HepG2 (cell line): ENCODE data around the gene PLBD2. TPM values are rescaled to one million over a fixed set of nuclear protein-coding genes. Genes with fewer than 3 reads are reported as not detected.

Experiments used
- CEBPB ChIP-seq: IDR thresholded peaks from 2 replicates; pipeline ENCODE4 v1.6.1; 2011; ENCODE audit warnings: low read depth, low read length, improper control_type of control experiment, borderline replicate concordance
- GZF1 ChIP-seq: sonication (generic); formaldehyde crosslinking; IDR thresholded peaks from 2 replicates; pipeline ENCODE4 v1.5.1; 2020; ENCODE audit warnings: mild to moderate bottlenecking, missing genetic modification reagents
- NONO ChIP-seq, 2 experiments: fragments of 450-650 bp in 1 of 2; sonication (generic) in 1 of 2; formaldehyde crosslinking in 1 of 2; IDR thresholded peaks in 1 of 2; conservative IDR thresholded peaks in 1 of 2; 2 replicates each; pipeline versions ENCODE4 v1.6.1 to v1.8.0; 2017 to 2022; ENCODE audit warnings: mild to moderate bottlenecking in 1 of 2, missing genetic modification reagents in 1 of 2, moderate library complexity in 1 of 2
- RARG ChIP-seq: sonication (generic); formaldehyde crosslinking; IDR thresholded peaks from 2 replicates; pipeline ENCODE4 v1.4.0; 2020; ENCODE audit warnings: low read depth, mild to moderate bottlenecking, missing genetic modification reagents
- RXRA ChIP-seq: sonication (generic); formaldehyde crosslinking; IDR thresholded peaks from 2 replicates; pipeline ENCODE4 v1.5.1; 2020; ENCODE audit warnings: missing genetic modification reagents
- TEAD3 ChIP-seq: optimal IDR thresholded peaks from 2 replicates; pipeline ENCODE3; 2016; ENCODE audit warnings: borderline replicate concordance
- TGIF2 ChIP-seq: IDR thresholded peaks from 2 replicates; pipeline ENCODE4 v1.6.1; 2016; ENCODE audit warnings: control low read depth, missing compliant biosample characterization
- ZBTB21 ChIP-seq: sonication (generic); formaldehyde crosslinking; IDR thresholded peaks from 2 replicates; pipeline ENCODE4 v1.4.0; 2020; ENCODE audit warnings: missing genetic modification reagents
- ZNF550 ChIP-seq: sonication (generic); formaldehyde crosslinking; IDR thresholded peaks from 2 replicates; pipeline ENCODE4 v1.4.0; 2020; ENCODE audit warnings: mild to moderate bottlenecking, missing genetic modification reagents, borderline replicate concordance
- ZNF709 ChIP-seq: sonication (generic); formaldehyde crosslinking; IDR thresholded peaks from 2 replicates; pipeline ENCODE4 v1.5.0; 2020; ENCODE audit warnings: mild to moderate bottlenecking, missing genetic modification reagents
- polyA plus RNA-seq, 8 experiments: library from polyadenylated mRNA; depleted of rRNA in 3 of 8; stranded (reverse) in 7 of 8; unstranded in 1 of 8; fragments of >200 nt; fragmentation: Illumina TruSeq in 4 of 8; extraction: Trizol in 4 of 8; gene quantifications; 2 replicates each; pipeline versions ENCODE4 v1.2.1 to v1.2.3, GENCODE V29; 2011 to 2016; ENCODE audit warnings: low read depth in 4 of 8, missing spikeins in 1 of 8, mixed read lengths in 1 of 8; ENCODE audit not compliant: insufficient read depth in 1 of 8
- total RNA-seq, 5 experiments: library from RNA; depleted of rRNA; stranded (reverse); fragments of >200 nt; fragmentation: Illumina TruSeq; extraction: Trizol; gene quantifications; 2 replicates each; pipeline ENCODE4 v1.2.3, GENCODE V29; 2016; ENCODE audit warnings: low read depth in 1 of 5
- TF ChIP-seq, protein P1 (sequence below): IDR thresholded peaks from 2 replicates; pipeline ENCODE4 v1.6.1; 2012; ENCODE audit warnings: low read depth, low read length, improper control_type of control experiment
- TF ChIP-seq, protein P2 (sequence below): IDR thresholded peaks from 2 replicates; pipeline ENCODE4 v1.6.1; 2016; ENCODE audit warnings: mild to moderate bottlenecking
- TF ChIP-seq, protein P3 (sequence below): IDR thresholded peaks from 2 replicates; pipeline ENCODE4 v1.4.0; 2020; ENCODE audit warnings: mild to moderate bottlenecking, missing genetic modification reagents
- TF ChIP-seq, protein P4 (sequence below): sonication (generic); formaldehyde crosslinking; IDR thresholded peaks from 2 replicates; pipeline ENCODE4 v1.5.1; 2020; ENCODE audit warnings: mild to moderate bottlenecking, missing genetic modification reagents, moderate library complexity
- TF ChIP-seq, protein P5 (sequence below): sonication (generic); formaldehyde crosslinking; IDR thresholded peaks from 2 replicates; pipeline ENCODE4 v1.4.0; 2020; ENCODE audit warnings: missing genetic modification reagents

Gene PLBD2
- total and polyA plus RNA-seq, 2 of the 13 experiments (the other 11 are each of a cell fraction or from before 2014, with no cell fraction given): 6.7 to 8.5 TPM

DNA sequence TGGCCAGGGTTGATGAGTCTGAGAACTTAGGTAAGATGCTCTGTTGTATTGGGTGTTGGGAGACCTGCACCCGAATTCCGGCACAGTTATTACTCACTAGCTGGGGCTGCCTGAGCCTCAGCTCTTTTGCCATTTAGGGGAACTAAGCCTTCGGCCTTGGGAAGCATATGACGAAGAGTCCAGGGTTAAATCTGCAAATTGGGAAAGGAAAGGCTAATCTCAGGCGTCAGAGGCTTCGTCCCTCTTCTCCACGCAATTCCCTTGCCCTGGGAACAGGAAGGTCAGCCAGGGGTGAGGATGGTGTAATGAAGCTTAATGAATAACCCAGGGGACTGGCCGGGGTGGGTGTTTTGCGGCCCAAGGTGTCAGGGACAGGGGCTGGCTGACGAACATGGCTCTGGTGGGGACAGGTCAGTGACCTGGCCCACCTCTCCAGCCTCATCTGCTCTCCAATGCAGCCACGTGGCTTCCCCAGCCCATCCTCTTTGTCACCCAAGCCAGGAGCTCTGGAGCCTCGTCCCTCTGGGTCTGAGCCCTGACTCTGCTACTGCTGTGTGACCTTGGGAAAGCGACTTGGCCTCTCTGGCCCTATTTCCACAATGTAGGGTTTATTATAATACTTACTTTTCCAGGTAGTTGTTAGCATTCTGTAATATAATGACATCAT, 60.0 kb downstream of the PLBD2 start (continued):
- TF ChIP-seq TGIF2 (CRISPR knock-in tag) (no peak), NONO (IDR thresholded peaks at IDR 0.05) (no peak), NONO (CRISPR knock-in tag; conservative IDR thresholded peaks at IDR 0.05) (peak; percentile 47; the same call in 1 of the 2 replicates), RARG (CRISPR knock-in tag) (no peak), RXRA (peak; percentile 96), ZNF550 (CRISPR knock-in tag) (no peak), GZF1 (no peak), TEAD3 (CRISPR knock-in tag) (no peak), CEBPB (peak; percentile 63), ZBTB21 (CRISPR knock-in tag) (0 out of 2 replicates have a peak, but pooled peaks have one; percentile 3), ZNF709 (CRISPR knock-in tag) (no peak)
- TF ChIP-seq, protein P1, sequence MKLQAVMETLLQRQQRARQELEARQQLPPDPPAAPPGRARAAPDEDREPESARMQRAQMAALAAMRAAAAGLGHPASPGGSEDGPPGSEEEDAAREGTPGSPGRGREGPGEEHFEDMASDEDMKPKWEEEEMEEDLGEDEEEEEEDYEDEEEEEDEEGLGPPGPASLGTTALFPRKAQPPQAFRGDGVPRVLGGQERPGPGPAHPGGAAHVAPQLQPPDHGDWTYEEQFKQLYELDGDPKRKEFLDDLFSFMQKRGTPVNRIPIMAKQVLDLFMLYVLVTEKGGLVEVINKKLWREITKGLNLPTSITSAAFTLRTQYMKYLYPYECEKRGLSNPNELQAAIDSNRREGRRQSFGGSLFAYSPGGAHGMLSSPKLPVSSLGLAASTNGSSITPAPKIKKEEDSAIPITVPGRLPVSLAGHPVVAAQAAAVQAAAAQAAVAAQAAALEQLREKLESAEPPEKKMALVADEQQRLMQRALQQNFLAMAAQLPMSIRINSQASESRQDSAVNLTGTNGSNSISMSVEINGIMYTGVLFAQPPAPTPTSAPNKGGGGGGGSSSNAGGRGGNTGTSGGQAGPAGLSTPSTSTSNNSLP: 0 out of 2 replicates have a peak, but pooled peaks have one; percentile 37
- TF ChIP-seq, protein P2, sequence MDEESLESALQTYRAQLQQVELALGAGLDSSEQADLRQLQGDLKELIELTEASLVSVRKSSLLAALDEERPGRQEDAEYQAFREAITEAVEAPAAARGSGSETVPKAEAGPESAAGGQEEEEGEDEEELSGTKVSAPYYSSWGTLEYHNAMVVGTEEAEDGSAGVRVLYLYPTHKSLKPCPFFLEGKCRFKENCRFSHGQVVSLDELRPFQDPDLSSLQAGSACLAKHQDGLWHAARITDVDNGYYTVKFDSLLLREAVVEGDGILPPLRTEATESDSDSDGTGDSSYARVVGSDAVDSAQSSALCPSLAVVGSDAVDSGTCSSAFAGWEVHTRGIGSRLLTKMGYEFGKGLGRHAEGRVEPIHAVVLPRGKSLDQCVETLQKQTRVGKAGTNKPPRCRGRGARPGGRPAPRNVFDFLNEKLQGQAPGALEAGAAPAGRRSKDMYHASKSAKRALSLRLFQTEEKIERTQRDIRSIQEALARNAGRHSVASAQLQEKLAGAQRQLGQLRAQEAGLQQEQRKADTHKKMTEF: no peak
- TF ChIP-seq, protein P3, sequence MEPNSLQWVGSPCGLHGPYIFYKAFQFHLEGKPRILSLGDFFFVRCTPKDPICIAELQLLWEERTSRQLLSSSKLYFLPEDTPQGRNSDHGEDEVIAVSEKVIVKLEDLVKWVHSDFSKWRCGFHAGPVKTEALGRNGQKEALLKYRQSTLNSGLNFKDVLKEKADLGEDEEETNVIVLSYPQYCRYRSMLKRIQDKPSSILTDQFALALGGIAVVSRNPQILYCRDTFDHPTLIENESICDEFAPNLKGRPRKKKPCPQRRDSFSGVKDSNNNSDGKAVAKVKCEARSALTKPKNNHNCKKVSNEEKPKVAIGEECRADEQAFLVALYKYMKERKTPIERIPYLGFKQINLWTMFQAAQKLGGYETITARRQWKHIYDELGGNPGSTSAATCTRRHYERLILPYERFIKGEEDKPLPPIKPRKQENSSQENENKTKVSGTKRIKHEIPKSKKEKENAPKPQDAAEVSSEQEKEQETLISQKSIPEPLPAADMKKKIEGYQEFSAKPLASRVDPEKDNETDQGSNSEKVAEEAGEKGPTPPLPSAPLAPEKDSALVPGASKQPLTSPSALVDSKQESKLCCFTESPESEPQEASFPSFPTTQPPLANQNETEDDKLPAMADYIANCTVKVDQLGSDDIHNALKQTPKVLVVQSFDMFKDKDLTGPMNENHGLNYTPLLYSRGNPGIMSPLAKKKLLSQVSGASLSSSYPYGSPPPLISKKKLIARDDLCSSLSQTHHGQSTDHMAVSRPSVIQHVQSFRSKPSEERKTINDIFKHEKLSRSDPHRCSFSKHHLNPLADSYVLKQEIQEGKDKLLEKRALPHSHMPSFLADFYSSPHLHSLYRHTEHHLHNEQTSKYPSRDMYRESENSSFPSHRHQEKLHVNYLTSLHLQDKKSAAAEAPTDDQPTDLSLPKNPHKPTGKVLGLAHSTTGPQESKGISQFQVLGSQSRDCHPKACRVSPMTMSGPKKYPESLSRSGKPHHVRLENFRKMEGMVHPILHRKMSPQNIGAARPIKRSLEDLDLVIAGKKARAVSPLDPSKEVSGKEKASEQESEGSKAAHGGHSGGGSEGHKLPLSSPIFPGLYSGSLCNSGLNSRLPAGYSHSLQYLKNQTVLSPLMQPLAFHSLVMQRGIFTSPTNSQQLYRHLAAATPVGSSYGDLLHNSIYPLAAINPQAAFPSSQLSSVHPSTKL (CRISPR knock-in tag): peak; percentile 54; the same call in 1 of the 2 replicates
- TF ChIP-seq, protein P4, sequence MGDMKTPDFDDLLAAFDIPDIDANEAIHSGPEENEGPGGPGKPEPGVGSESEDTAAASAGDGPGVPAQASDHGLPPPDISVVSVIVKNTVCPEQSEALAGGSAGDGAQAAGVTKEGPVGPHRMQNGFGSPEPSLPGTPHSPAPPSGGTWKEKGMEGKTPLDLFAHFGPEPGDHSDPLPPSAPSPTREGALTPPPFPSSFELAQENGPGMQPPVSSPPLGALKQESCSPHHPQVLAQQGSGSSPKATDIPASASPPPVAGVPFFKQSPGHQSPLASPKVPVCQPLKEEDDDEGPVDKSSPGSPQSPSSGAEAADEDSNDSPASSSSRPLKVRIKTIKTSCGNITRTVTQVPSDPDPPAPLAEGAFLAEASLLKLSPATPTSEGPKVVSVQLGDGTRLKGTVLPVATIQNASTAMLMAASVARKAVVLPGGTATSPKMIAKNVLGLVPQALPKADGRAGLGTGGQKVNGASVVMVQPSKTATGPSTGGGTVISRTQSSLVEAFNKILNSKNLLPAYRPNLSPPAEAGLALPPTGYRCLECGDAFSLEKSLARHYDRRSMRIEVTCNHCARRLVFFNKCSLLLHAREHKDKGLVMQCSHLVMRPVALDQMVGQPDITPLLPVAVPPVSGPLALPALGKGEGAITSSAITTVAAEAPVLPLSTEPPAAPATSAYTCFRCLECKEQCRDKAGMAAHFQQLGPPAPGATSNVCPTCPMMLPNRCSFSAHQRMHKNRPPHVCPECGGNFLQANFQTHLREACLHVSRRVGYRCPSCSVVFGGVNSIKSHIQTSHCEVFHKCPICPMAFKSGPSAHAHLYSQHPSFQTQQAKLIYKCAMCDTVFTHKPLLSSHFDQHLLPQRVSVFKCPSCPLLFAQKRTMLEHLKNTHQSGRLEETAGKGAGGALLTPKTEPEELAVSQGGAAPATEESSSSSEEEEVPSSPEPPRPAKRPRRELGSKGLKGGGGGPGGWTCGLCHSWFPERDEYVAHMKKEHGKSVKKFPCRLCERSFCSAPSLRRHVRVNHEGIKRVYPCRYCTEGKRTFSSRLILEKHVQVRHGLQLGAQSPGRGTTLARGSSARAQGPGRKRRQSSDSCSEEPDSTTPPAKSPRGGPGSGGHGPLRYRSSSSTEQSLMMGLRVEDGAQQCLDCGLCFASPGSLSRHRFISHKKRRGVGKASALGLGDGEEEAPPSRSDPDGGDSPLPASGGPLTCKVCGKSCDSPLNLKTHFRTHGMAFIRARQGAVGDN (CRISPR knock-in tag): peak; percentile 79
- TF ChIP-seq, protein P5, sequence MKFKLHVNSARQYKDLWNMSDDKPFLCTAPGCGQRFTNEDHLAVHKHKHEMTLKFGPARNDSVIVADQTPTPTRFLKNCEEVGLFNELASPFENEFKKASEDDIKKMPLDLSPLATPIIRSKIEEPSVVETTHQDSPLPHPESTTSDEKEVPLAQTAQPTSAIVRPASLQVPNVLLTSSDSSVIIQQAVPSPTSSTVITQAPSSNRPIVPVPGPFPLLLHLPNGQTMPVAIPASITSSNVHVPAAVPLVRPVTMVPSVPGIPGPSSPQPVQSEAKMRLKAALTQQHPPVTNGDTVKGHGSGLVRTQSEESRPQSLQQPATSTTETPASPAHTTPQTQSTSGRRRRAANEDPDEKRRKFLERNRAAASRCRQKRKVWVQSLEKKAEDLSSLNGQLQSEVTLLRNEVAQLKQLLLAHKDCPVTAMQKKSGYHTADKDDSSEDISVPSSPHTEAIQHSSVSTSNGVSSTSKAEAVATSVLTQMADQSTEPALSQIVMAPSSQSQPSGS: 0 out of 2 replicates have a peak, but pooled peaks have one; percentile 20
